GM23338 (cell line): ENCODE results near the gene SARS2. TPM values are rescaled to one million over a fixed set of nuclear protein-coding genes. Genes with fewer than 3 reads are reported as not detected.

ENCODE experiments used
- ATAC-seq: fragments of 200-7000 bp; cut with Tn5 transposase; 3 replicates; pipeline ENCODE4 v1.9.1; 2020
- DNase-seq: peaks from one replicate; pipeline ENCODE4 v3.0.0-alpha.2; 2015; ENCODE audit warnings: low spot score
- H2AFZ ChIP-seq: fragments of 200-600 bp; sonication (generic); 2 replicates; pipeline ENCODE4 v1.8.0; 2016; ENCODE audit warnings: antibody characterized with exemption, mild to moderate bottlenecking, moderate library complexity
- H3F3A ChIP-seq: fragments of 200-600 bp; sonication (generic); replicated peaks from 2 replicates; pipeline ENCODE4 v1.8.0; 2017; ENCODE audit warnings: antibody characterized with exemption, mixed run types, low read depth
- H3K27ac ChIP-seq: fragments of 200-600 bp; sonication (generic); 2 replicates; pipeline ENCODE4 v1.6.1; 2016; ENCODE audit warnings: low read depth
- H3K27me3 ChIP-seq: fragments of 200-600 bp; sonication (generic); 2 replicates; pipeline ENCODE4 v1.8.0; 2016; ENCODE audit warnings: mild to moderate bottlenecking, mixed run types, moderate library complexity; ENCODE audit not compliant: insufficient read depth
- H3K36me3 ChIP-seq: fragments of 200-600 bp; sonication (generic); 2 replicates; pipeline ENCODE4 v1.8.0; 2016; ENCODE audit warnings: mild to moderate bottlenecking; ENCODE audit not compliant: insufficient read depth
- H3K4me1 ChIP-seq: fragments of 200-600 bp; sonication (generic); 2 replicates; pipeline ENCODE4 v1.8.0; 2016; ENCODE audit warnings: mild to moderate bottlenecking, moderate library complexity; ENCODE audit not compliant: insufficient read depth
- H3K4me2 ChIP-seq: fragments of 200-600 bp; sonication (generic); 2 replicates; pipeline ENCODE4 v1.7.1; 2017; ENCODE audit warnings: mixed run types
- H3K4me3 ChIP-seq: fragments of 200-600 bp; sonication (generic); 2 replicates; pipeline ENCODE4 v1.6.1; 2016; ENCODE audit warnings: mixed run types
- H3K79me2 ChIP-seq: fragments of 200-600 bp; sonication (generic); replicated peaks from 2 replicates; pipeline ENCODE4 v1.8.0; 2017; ENCODE audit warnings: mild to moderate bottlenecking; ENCODE audit not compliant: insufficient read depth
- H3K9me2 ChIP-seq: fragments of 200-600 bp; sonication (generic); 2 replicates; pipeline ENCODE4 v1.8.0; 2017; ENCODE audit not compliant: insufficient read depth
- H4K20me1 ChIP-seq: fragments of 200-600 bp; sonication (generic); replicated peaks from 2 replicates; pipeline ENCODE4 v1.8.0; 2017; ENCODE audit warnings: mild to moderate bottlenecking; ENCODE audit not compliant: insufficient read depth
- H3K27ac Mint-ChIP-seq: 2 replicates; pipeline ENCODE4 v1.8.0; 2020; ENCODE audit warnings: inconsistent platforms, mild to moderate bottlenecking, moderate library complexity, mixed read lengths
- H3K27me3 Mint-ChIP-seq: 3 replicates; pipeline ENCODE4 v1.8.0; 2022; ENCODE audit warnings: low read depth, mild to moderate bottlenecking, moderate library complexity, mixed read lengths, inconsistent platforms; ENCODE audit not compliant: insufficient read depth, poor library complexity
- H3K36me3 Mint-ChIP-seq: 3 replicates; pipeline ENCODE4 v1.8.0; 2021; ENCODE audit warnings: low read depth, mild to moderate bottlenecking, inconsistent platforms, moderate library complexity, mixed read lengths
- H3K4me1 Mint-ChIP-seq: 3 replicates; pipeline ENCODE4 v1.8.0; 2020; ENCODE audit warnings: mild to moderate bottlenecking, inconsistent platforms, mixed read lengths
- H3K4me3 Mint-ChIP-seq: 3 replicates; pipeline ENCODE4 v1.8.0; 2021; ENCODE audit warnings: moderate library complexity, mild to moderate bottlenecking, inconsistent platforms, mixed read lengths
- H3K9me3 Mint-ChIP-seq: 3 replicates; pipeline ENCODE4 v1.8.0; 2020; ENCODE audit warnings: moderate library complexity, mild to moderate bottlenecking, inconsistent platforms, mixed read lengths
- CREB1 ChIP-seq: fragments of 250-450 bp; sonication (Bioruptor Pico); IDR thresholded peaks from 2 replicates; pipeline ENCODE4 v1.5.0; 2020; ENCODE audit warnings: low read depth, mild to moderate bottlenecking, moderate library complexity
- ETS1 ChIP-seq: IDR thresholded peaks from 2 replicates; pipeline ENCODE4 v1.6.1; 2016; ENCODE audit warnings: antibody characterized with exemption
- EZH2 ChIP-seq: fragments of 200-600 bp; sonication (generic); IDR thresholded peaks from one replicate; pipeline ENCODE4 v1.8.0; 2017; ENCODE audit warnings: antibody characterized with exemption, mild to moderate bottlenecking, low read depth; ENCODE audit not compliant: unreplicated experiment
- EZH2phosphoT487 ChIP-seq: fragments of 200-600 bp; sonication (generic); IDR thresholded peaks from one replicate; pipeline ENCODE4 v1.8.1; 2018; ENCODE audit warnings: antibody characterized with exemption; ENCODE audit not compliant: unreplicated experiment
- JUNB ChIP-seq: IDR thresholded peaks from one replicate; pipeline ENCODE4 v1.6.1; 2016; ENCODE audit warnings: antibody characterized with exemption; ENCODE audit not compliant: unreplicated experiment
- NANOG ChIP-seq: IDR thresholded peaks from 2 replicates; pipeline ENCODE4 v1.6.1; 2016; ENCODE audit warnings: antibody characterized with exemption, borderline replicate concordance
- POLR2AphosphoS5 ChIP-seq: IDR thresholded peaks from 2 replicates; pipeline ENCODE4 v1.6.1; 2016; ENCODE audit warnings: antibody characterized with exemption, low read depth
- REST ChIP-seq: IDR thresholded peaks from one replicate; pipeline ENCODE4 v1.6.1; 2018; ENCODE audit warnings: antibody characterized with exemption; ENCODE audit not compliant: unreplicated experiment
- STAT1 ChIP-seq: IDR thresholded peaks from one replicate; pipeline ENCODE4 v1.6.1; 2016; ENCODE audit warnings: antibody characterized with exemption; ENCODE audit not compliant: unreplicated experiment
- polyA plus RNA-seq: library from polyadenylated mRNA; unstranded; fragments of >200 nt; fragmentation: Nextera tagmentation; extraction: Ambion mirVana; gene quantifications from 2 replicates; pipeline ENCODE4 v1.2.1, GENCODE V29; 2016
- total RNA-seq: library from RNA; depleted of rRNA; stranded (reverse); fragments of >200 nt; shearing (Covaris generic); gene quantifications from 2 replicates; pipeline ENCODE4 v1.2.3, GENCODE V29; 2014

The SARS2 gene
- total and polyA plus RNA-seq, 2 experiments from 2014 or later: 70.6 to 75.7 TPM

GRCh38 chr19:38928391-38929001, 2.1 kb downstream of the SARS2 start (continued):
- TF ChIP-seq STAT1: no peak
- TF ChIP-seq POLR2AphosphoS5: no peak
- no peak for TF ChIP-seq EZH2phosphoT487
- no peak for TF ChIP-seq ETS1
- no peak for TF ChIP-seq NANOG
- no peak for TF ChIP-seq CREB1 (CRISPR knock-in tag)
- no peak for TF ChIP-seq JUNB

- Mint-ChIP-seq H3K4me3 (no peak overlapping the region), H3K9me3 (no peaks in the 10 kb centered on the region), H3K27ac (no peak overlapping the region), H3K4me1 (peaks cover under 1% of the 10 kb centered on the region; the same call in 1 of the 3 replicates), H3K36me3 (peaks cover 52% of the 10 kb centered on the region), H3K27me3 (no peaks in the 10 kb centered on the region)
- DNase-seq (no peak), ATAC-seq (no peak)
- Histone ChIP-seq H3K4me1 (peaks cover 3% of the 10 kb centered on the region), H3F3A (0 out of 2 replicates have a peak, but pooled peaks cover 9% of the 10 kb centered on the region), H3K36me3 (peaks cover 18% of the 10 kb centered on the region; the same call in 1 of the 2 replicates), H3K27ac (no peak overlapping the region), H3K4me2 (no peak overlapping the region), H2AFZ (no peak overlapping the region), H3K9me2 (no peaks in the 10 kb centered on the region), H3K27me3 (no peaks in the 10 kb centered on the region), H3K79me2 (peaks cover 24% of the 10 kb centered on the region), H4K20me1 (peaks cover 5% of the 10 kb centered on the region), H3K4me3 (no peak overlapping the region)
- no peak for TF ChIP-seq REST
- no peak for TF ChIP-seq EZH2
Measured at GRCh38 chr19:38924388-38924787, 6.2 kb downstream of the SARS2 start.

GRCh38 chr19:38922482-38922881, 8.1 kb downstream of the SARS2 start:
- Mint-ChIP-seq H3K36me3 (peaks cover 42% of the 10 kb centered on the region), H3K4me3 (no peak overlapping the region), H3K27me3 (no peaks in the 10 kb centered on the region), H3K4me1 (no peaks in the 10 kb centered on the region), H3K27ac (no peak overlapping the region), H3K9me3 (no peaks in the 10 kb centered on the region)
- Histone ChIP-seq H3K27ac (no peak overlapping the region), H4K20me1 (peaks cover 2% of the 10 kb centered on the region; the same call in 1 of the 2 replicates), H3K27me3 (no peaks in the 10 kb centered on the region), H3K36me3 (peaks cover 18% of the 10 kb centered on the region; the same call in 1 of the 2 replicates), H3K4me1 (no peaks in the 10 kb centered on the region), H2AFZ (no peak overlapping the region), H3K4me3 (no peak overlapping the region), H3K9me2 (no peaks in the 10 kb centered on the region), H3K79me2 (peaks cover 5% of the 10 kb centered on the region), H3K4me2 (no peak overlapping the region), H3F3A (0 out of 2 replicates have a peak, but pooled peaks cover 9% of the 10 kb centered on the region)
- DNase-seq (no peak), ATAC-seq (no peak)
- TF ChIP-seq CREB1 (CRISPR knock-in tag): no peak
